ENCODE results near the gene PSMD14. TPM values are rescaled to one million over a fixed set of nuclear protein-coding genes. Genes with fewer than 3 reads are reported as not detected.

PSMD14 gene
- total RNA-seq, 2 experiments from 2014 or later: 17.1 to 22.1 TPM

DNA sequence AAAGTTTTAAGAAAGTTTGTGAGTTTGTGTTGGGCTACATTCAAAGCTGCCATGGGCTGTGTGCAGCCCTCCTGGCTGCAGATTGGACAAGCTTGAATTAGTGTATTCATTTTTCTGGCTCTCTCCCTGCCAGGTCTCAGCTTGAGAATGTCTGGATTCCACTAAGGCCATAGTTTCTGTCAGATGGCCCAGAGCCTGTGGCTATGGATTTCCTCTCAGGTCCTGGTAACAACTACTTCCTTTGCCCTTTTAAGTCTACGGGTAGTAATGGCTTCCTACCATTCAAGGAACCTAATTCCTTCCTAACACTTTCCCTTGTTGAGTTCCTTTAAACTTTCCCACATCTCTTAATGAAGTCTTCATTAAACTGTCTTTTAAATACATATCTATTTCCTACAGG, 24.3 kb upstream of the PSMD14 start:
- ChIA-PET CTCF (no interaction called here), POLR2A (no interaction called here)
- peaks cover 5% of the 10 kb centered on the region for H3K4me1 ChIP-seq (ENCODE audit: insufficient read depth, low read length)
- Mint-ChIP-seq H3K4me1 (ENCODE audit: low read depth) (no peaks in the 10 kb centered on the region), H3K36me3 (ENCODE audit: low read depth) (no peaks in the 10 kb centered on the region), H3K9me3 (no peaks in the 10 kb centered on the region), H3K27ac (no peak overlapping the region), H3K4me3 (no peak overlapping the region), H3K27me3 (peaks cover 34% of the 10 kb centered on the region)
- intact Hi-C loops (cut with DNase I, micrococcal nuclease): no loop called here
- TF ChIP-seq, protein P1, sequence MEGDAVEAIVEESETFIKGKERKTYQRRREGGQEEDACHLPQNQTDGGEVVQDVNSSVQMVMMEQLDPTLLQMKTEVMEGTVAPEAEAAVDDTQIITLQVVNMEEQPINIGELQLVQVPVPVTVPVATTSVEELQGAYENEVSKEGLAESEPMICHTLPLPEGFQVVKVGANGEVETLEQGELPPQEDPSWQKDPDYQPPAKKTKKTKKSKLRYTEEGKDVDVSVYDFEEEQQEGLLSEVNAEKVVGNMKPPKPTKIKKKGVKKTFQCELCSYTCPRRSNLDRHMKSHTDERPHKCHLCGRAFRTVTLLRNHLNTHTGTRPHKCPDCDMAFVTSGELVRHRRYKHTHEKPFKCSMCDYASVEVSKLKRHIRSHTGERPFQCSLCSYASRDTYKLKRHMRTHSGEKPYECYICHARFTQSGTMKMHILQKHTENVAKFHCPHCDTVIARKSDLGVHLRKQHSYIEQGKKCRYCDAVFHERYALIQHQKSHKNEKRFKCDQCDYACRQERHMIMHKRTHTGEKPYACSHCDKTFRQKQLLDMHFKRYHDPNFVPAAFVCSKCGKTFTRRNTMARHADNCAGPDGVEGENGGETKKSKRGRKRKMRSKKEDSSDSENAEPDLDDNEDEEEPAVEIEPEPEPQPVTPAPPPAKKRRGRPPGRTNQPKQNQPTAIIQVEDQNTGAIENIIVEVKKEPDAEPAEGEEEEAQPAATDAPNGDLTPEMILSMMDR (IDR thresholded peaks at IDR 0.05): no peak
- no peak overlapping the region for H3K4me3 ChIP-seq (ENCODE audit: low read length)
- H3K27me3 ChIP-seq (ENCODE audit: control insufficient read depth in 1 of 2, insufficient read depth in 2 of 2, low read length in 2 of 2): peaks cover 0 to 3% of the 10 kb centered on the region in 2 experiments
- DNase-seq: no peak
- no peak for ATAC-seq (ENCODE audit: poor library complexity)
- no peaks in the 10 kb centered on the region for H3K36me3 ChIP-seq (ENCODE audit: insufficient read depth, low read length)
- H3K27ac ChIP-seq (ENCODE audit: low read depth in 1 of 2, low read length in 2 of 2): no peak overlapping the region
- peaks cover 3 to 13% of the 10 kb centered on the region in 2 experiments for H3K9me3 ChIP-seq (ENCODE audit: control insufficient read depth in 1 of 2, insufficient read depth in 1 of 2, low read length in 2 of 2)

DNA sequence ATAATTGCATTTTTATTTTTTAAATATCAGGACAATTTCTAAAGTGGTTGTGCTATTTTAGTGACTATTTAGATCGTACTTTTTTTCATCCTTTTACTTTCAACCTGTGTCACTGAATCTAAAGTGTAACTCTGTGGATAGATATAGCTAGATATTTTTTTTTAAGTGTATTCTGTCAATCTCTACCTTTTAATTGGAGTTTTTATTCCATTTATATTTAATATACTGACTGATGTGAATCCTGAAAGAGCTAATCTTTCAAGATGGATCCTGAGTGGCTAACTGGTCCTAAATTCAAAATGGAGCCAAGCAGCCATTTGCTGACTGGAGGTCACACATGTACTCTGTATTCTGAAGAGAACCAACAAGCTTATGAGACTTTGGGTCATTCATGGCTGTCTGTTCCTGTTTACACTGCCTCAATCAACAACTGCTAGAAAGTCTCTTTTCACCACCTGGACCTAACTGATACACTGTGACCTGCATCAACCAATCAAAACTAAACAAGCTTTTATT, 4.6 kb upstream of the PSMD14 start:
- DNase-seq: no peak
- H3K4me1 ChIP-seq (ENCODE audit: insufficient read depth, low read length): no peaks in the 10 kb centered on the region
- CTCF ChIA-PET: no interaction called here
- TF ChIP-seq, protein P1 (IDR thresholded peaks at IDR 0.05): no peak
- Mint-ChIP-seq H3K9me3 (peaks cover 5% of the 10 kb centered on the region), H3K4me3 (no peak overlapping the region), H3K36me3 (ENCODE audit: low read depth) (peaks cover 11% of the 10 kb centered on the region), H3K4me1 (ENCODE audit: low read depth) (peaks cover 22% of the 10 kb centered on the region), H3K27ac (no peak overlapping the region), H3K27me3 (peaks cover 10% of the 10 kb centered on the region)
- no peak overlapping the region for H3K4me3 ChIP-seq (ENCODE audit: low read length)
- no peaks in the 10 kb centered on the region for H3K36me3 ChIP-seq (ENCODE audit: insufficient read depth, low read length)
- POLR2A ChIA-PET: no interaction called here
- H3K9me3 ChIP-seq (ENCODE audit: control insufficient read depth in 1 of 2, insufficient read depth in 1 of 2, low read length in 2 of 2): peaks cover 0 to 9% of the 10 kb centered on the region in 2 experiments
- no peak overlapping the region for H3K27ac ChIP-seq (ENCODE audit: low read depth in 1 of 2, low read length in 2 of 2)
- peaks cover 0 to 4% of the 10 kb centered on the region in 2 experiments for H3K27me3 ChIP-seq (ENCODE audit: control insufficient read depth in 1 of 2, insufficient read depth in 2 of 2, low read length in 2 of 2)
- ATAC-seq (ENCODE audit: poor library complexity): no peak
- intact Hi-C loops (cut with DNase I, micrococcal nuclease): loop anchor here in 1 of 2 experiments (10.0 kb wide), 1 partner anchor 1041 kb away; the partner anchor contains the start of gene GCA

DNA sequence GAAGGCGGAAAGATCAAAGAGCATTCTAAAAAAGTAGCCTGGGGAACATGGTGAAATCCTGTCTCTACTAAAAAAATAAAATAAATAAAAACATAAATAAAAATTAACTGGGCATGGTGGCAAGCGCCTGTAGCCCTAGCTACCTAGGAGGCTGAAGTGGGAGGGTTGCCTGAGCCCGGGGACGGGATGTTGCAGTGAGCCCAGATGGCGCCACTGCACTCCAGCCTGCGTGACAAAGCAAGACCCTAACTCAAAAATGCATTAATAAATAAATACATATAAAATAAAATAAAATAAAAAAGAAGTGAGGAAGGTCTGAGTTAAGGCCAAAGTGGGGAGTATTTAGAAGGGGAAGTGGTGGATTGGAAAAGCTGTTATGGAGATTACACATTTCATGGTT, 1.3 kb upstream of the PSMD14 start:
- Mint-ChIP-seq H3K27me3 (peaks cover 10% of the 10 kb centered on the region), H3K36me3 (ENCODE audit: low read depth) (peaks cover 19% of the 10 kb centered on the region), H3K9me3 (peaks cover 5% of the 10 kb centered on the region), H3K4me1 (ENCODE audit: low read depth) (peaks cover 42% of the 10 kb centered on the region), H3K4me3 (peak overlapping the region; percentile 98), H3K27ac (peak overlapping the region; percentile 93)
- ChIA-PET POLR2A (no interaction called here), CTCF (no interaction called here)
- peaks cover 0 to 9% of the 10 kb centered on the region in 2 experiments for H3K9me3 ChIP-seq (ENCODE audit: control insufficient read depth in 1 of 2, insufficient read depth in 1 of 2, low read length in 2 of 2)
- no peak for ATAC-seq (ENCODE audit: poor library complexity)
- no peaks in the 10 kb centered on the region for H3K27me3 ChIP-seq (ENCODE audit: control insufficient read depth in 1 of 2, insufficient read depth in 2 of 2, low read length in 2 of 2)
- peaks cover 5% of the 10 kb centered on the region for H3K4me1 ChIP-seq (ENCODE audit: insufficient read depth, low read length)
- no peaks in the 10 kb centered on the region for H3K36me3 ChIP-seq (ENCODE audit: insufficient read depth, low read length)
- DNase-seq: no peak
- TF ChIP-seq, protein P1 (IDR thresholded peaks at IDR 0.05): no peak
- no peak overlapping the region for H3K4me3 ChIP-seq (ENCODE audit: low read length)
- H3K27ac ChIP-seq (ENCODE audit: low read depth in 1 of 2, low read length in 2 of 2): no peak overlapping the region
- intact Hi-C loops (cut with DNase I, micrococcal nuclease): loop anchor here in 1 of 2 experiments (2.0 to 10.0 kb wide), 3 partner anchors 62 to 1038 kb away; partner anchors contain the start of genes GCA and TANK

All from CD4-positive, alpha-beta T cell (primary cell).